Mucosa of descending colon (tissue), 3 donors: ENCODE measurements around the gene C16orf92. TPM values are rescaled to one million over a fixed set of nuclear protein-coding genes. Genes with fewer than 3 reads are reported as not detected.
A peak's percentile ranks its signal among the peaks of the same experiment; 100 is the strongest.
"Not testable (repeated sequence)": the region's sequence is repeated elsewhere in the genome, so short reads cannot be mapped to it uniquely, and the experiment has no call there.

Source experiments
- ATAC-seq: fragments of 200-7000 bp; cut with Tn5 transposase; one replicate; pipeline ENCODE4 v1.9.1; 2020; ENCODE audit warnings: mild to moderate bottlenecking, moderate library complexity
- DNase-seq, 3 donors: peaks; one replicate each; pipeline ENCODE4 v3.0.0-alpha.2; 2020
- H3K36me3 ChIP-seq: fragments of 200-600 bp; one replicate; pipeline ENCODE4 v1.8.0; 2021; ENCODE audit warnings: low read depth, mild to moderate bottlenecking
- H3K4me1 ChIP-seq: fragments of 200-600 bp; one replicate; pipeline ENCODE4 v1.8.0; 2021; ENCODE audit warnings: low read depth, mild to moderate bottlenecking
- H3K4me3 ChIP-seq: fragments of 200-600 bp; one replicate; pipeline ENCODE4 v1.8.0; 2021; ENCODE audit warnings: mild to moderate bottlenecking
- H3K9me3 ChIP-seq: fragments of 200-600 bp; one replicate; pipeline ENCODE4 v1.8.0; 2021; ENCODE audit warnings: mild to moderate bottlenecking
- intact Hi-C, 2 donors: fragments of 100-400 bp; cut with DNase I in 1 of 2; cut with micrococcal nuclease in 1 of 2; formaldehyde crosslinking; loops; one replicate each; pipeline versions ENCODE4 v1.11.0 to v1.11.1; 2022; cut with DNase I, micrococcal nuclease
- total RNA-seq, 3 donors: library from RNA; stranded (reverse); fragmentation: NEBNext Ultra II Directional in 2 of 3; extraction: Animal tissue kit (Norgen Biotek cat#: 25700) in 2 of 3; gene quantifications; one replicate each; pipeline versions ENCODE4 v1.2.1 to v1.2.4, GENCODE V29; 2021 to 2023
- TF ChIP-seq, protein P1 (sequence below): fragments of 200-600 bp; IDR thresholded peaks from one replicate; pipeline ENCODE4 v1.8.0; 2022; ENCODE audit warnings: antibody characterized with exemption, mild to moderate bottlenecking
- donor health status: DM: no; HTN: no; CAD: no; lungs with moderate emphysema.
- donor health status: DM: no; HTN: no; CAD: no.
- donor health status: DM: no; HTN: yes; CAD: no.

Gene C16orf92
- total RNA-seq, 3 donors from 2014 or later: not detected

DNA sequence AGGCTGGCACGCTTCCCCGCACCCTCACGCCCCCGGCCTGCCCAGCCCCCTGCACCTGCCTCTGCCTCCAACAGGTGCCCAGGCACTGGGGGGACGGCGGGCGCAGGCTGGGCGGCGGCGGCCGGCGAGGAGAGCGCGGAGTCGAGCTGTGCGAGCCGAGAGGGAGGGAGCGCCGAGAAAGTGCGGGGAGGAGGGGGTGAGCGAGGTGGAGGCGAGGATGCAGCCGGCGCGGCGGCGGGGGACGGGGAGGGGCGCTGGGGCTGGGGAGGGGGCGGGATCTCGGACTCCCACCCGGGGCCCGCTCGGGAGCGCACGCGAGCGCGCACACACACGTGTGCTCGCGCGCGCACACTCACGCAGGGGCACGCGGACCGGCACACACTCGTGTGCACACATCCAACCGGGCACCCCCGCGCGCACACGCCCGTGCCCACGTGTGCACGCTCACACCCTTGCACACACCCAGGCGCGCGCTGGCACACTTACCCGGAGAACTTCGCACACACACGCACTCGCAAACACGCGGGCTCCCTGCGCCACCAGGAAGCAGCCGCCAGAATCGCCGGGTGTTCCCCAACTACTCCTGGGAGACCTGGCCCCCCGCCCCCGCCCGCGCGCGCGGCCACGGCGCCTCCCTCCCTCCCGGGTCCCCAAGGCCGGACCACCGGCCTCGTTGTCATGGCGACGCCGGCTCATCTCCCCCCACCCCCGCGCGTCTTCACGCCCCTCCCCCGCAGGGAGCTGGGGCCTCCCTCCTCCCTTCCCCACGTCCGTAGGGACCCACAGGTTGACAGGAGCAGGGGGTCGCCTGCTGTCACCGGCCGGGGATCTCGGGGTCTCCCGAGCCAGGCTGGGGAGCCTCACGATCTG is 11.9 kb upstream of the C16orf92 start, which contains the start of gene DOC2A:
TSS of gene DOC2A (minus strand) at position 184 of the 870 bp plus-strand sequence. CDS start 805 bp downstream, outside the sequence.
- Histone ChIP-seq H3K4me1 (peaks cover 13% of the 10 kb centered on the region), H3K4me3 (no peak within 1 kb of the TSS), H3K9me3 (no peaks in the 10 kb centered on the region), H3K36me3 (no peaks in the 10 kb centered on the region)
- TF ChIP-seq, protein P1, sequence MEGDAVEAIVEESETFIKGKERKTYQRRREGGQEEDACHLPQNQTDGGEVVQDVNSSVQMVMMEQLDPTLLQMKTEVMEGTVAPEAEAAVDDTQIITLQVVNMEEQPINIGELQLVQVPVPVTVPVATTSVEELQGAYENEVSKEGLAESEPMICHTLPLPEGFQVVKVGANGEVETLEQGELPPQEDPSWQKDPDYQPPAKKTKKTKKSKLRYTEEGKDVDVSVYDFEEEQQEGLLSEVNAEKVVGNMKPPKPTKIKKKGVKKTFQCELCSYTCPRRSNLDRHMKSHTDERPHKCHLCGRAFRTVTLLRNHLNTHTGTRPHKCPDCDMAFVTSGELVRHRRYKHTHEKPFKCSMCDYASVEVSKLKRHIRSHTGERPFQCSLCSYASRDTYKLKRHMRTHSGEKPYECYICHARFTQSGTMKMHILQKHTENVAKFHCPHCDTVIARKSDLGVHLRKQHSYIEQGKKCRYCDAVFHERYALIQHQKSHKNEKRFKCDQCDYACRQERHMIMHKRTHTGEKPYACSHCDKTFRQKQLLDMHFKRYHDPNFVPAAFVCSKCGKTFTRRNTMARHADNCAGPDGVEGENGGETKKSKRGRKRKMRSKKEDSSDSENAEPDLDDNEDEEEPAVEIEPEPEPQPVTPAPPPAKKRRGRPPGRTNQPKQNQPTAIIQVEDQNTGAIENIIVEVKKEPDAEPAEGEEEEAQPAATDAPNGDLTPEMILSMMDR: no peak
- ATAC-seq (peak; percentile 59), DNase-seq (peak in 1 of 3 donors; percentile 48)
- intact Hi-C loops: no loop called here

GRCh38 chr16:30011714-30012504 is 11.1 kb upstream of the C16orf92 start:
- intact Hi-C loops: no loop called here
- H3K36me3 ChIP-seq: no peaks in the 10 kb centered on the region
- ATAC-seq (no peak), DNase-seq (no peak)
- TF ChIP-seq, protein P1: no peak
- peaks cover 13% of the 10 kb centered on the region for H3K4me1 ChIP-seq
- no peaks in the 10 kb centered on the region for H3K9me3 ChIP-seq
- no peak overlapping the region for H3K4me3 ChIP-seq

GRCh38 chr16:30012598-30012997 is 10.4 kb upstream of the C16orf92 start:
- peaks cover 13% of the 10 kb centered on the region for H3K4me1 ChIP-seq
- H3K36me3 ChIP-seq, DNase-seq, ATAC-seq, H3K4me3 ChIP-seq, intact Hi-C loops, H3K9me3 ChIP-seq: not testable (repeated sequence)

GRCh38 chr16:30015450-30015849 is 7.5 kb upstream of the C16orf92 start:
- H3K4me3 ChIP-seq, H3K9me3 ChIP-seq, ATAC-seq, DNase-seq, intact Hi-C loops, H3K36me3 ChIP-seq: not testable (repeated sequence)
- peaks cover 12% of the 10 kb centered on the region for H3K4me1 ChIP-seq

GRCh38 chr16:30016555-30017276 is 6.3 kb upstream of the C16orf92 start:
- TF ChIP-seq, protein P1: no peak
- DNase-seq: no peak
- Histone ChIP-seq H3K4me1 (peaks cover 5% of the 10 kb centered on the region), H3K9me3 (no peaks in the 10 kb centered on the region), H3K36me3 (no peaks in the 10 kb centered on the region), H3K4me3 (no peak overlapping the region)
- no peak for ATAC-seq
- intact Hi-C loops: no loop called here

GRCh38 chr16:30017277-30017656 is 5.7 kb upstream of the C16orf92 start:
- intact Hi-C loops: no loop called here
- Histone ChIP-seq H3K4me3 (no peak overlapping the region), H3K36me3 (no peaks in the 10 kb centered on the region), H3K4me1 (peaks cover 4% of the 10 kb centered on the region), H3K9me3 (no peaks in the 10 kb centered on the region)
- no peak for ATAC-seq
- no peak for DNase-seq
- TF ChIP-seq, protein P1: no peak

DNA sequence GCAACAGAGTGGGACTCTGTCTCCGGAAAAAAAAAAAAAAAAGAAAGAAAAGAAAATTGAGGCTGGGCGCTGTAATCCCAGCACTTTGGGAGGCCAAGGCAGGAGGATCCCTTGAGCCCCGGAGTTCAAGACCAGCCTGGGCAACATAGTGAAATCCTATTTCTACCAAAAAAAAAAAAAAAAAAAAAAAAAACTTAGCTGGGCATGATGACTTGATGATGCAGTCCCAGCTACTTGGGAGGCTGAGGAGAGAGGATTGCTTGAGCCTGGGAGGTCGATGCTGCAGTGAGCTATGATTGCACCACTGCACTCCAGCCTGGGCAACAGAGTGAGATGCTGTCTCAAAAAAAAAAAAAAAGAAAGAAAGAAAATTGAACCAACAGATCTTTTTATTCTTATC is 5.1 kb upstream of the C16orf92 start:
- ATAC-seq, intact Hi-C loops, H3K9me3 ChIP-seq, DNase-seq, H3K4me1 ChIP-seq, H3K36me3 ChIP-seq, H3K4me3 ChIP-seq: not testable (repeated sequence)
